ENCODE data around the gene FAM9A. TPM values are rescaled to one million over a fixed set of nuclear protein-coding genes. Genes with fewer than 3 reads are reported as not detected.

FAM9A gene
- total RNA-seq, 1 experiment from 2014 or later, result not detected

GRCh38 chrX:8822002-8822401 lies 20.8 kb upstream of the FAM9A start:
- Histone ChIP-seq H3K4me1 (ENCODE audit: insufficient read depth, low read length, poor library complexity, severe bottlenecking) (no peaks in the 10 kb centered on the region), H3K4me3 (ENCODE audit: low read depth, low read length, poor library complexity, severe bottlenecking) (no peak overlapping the region), H3K9me3 (ENCODE audit: low read depth, low read length, poor library complexity, severe bottlenecking) (no peaks in the 10 kb centered on the region), H3K27me3 (replicated peaks; ENCODE audit: insufficient read depth, low read depth, low read length, poor library complexity) (peaks cover under 1% of the 10 kb centered on the region), H3K36me3 (ENCODE audit: insufficient read depth, low read length, poor library complexity, severe bottlenecking) (no peaks in the 10 kb centered on the region), H3K27ac (ENCODE audit: low read depth, low read length, poor library complexity, severe bottlenecking) (no peak overlapping the region)
- no peak for TF ChIP-seq CTCF (conservative IDR thresholded peaks at IDR 0.05; ENCODE audit: low read depth, low read length)
- intact Hi-C loops (cut with micrococcal nuclease; ENCODE audit: unreplicated experiment), result no loop called here
- DNase-seq (ENCODE audit: low spot score), result no peak
- POLR2A ChIA-PET (ENCODE audit: low non-redundant PET), result no interaction called here
- BruUV-seq (replicated peaks), result no TSS peak
- CTCF ChIA-PET, result no interaction called here

GRCh38 chrX:8820910-8821527 lies 19.8 kb upstream of the FAM9A start:
- ChIA-PET POLR2A (ENCODE audit: low non-redundant PET) (no interaction called here), CTCF (no interaction called here)
- no peaks in the 10 kb centered on the region for H3K9me3 ChIP-seq (ENCODE audit: low read depth, low read length, poor library complexity, severe bottlenecking)
- H3K27me3 ChIP-seq (replicated peaks; ENCODE audit: insufficient read depth, low read depth, low read length, poor library complexity), result no peaks in the 10 kb centered on the region
- no peaks in the 10 kb centered on the region for H3K36me3 ChIP-seq (ENCODE audit: insufficient read depth, low read length, poor library complexity, severe bottlenecking)
- intact Hi-C loops (cut with micrococcal nuclease; ENCODE audit: unreplicated experiment), result no loop called here
- peak; percentile 3 for DNase-seq (ENCODE audit: low spot score)
- no TSS peak for BruUV-seq (replicated peaks)
- H3K27ac ChIP-seq (ENCODE audit: low read depth, low read length, poor library complexity, severe bottlenecking), result no peak overlapping the region
- no peak overlapping the region for H3K4me3 ChIP-seq (ENCODE audit: low read depth, low read length, poor library complexity, severe bottlenecking)
- TF ChIP-seq CTCF (conservative IDR thresholded peaks at IDR 0.05; ENCODE audit: low read depth, low read length) (0 out of 2 replicates have a peak, but pooled peaks have one; percentile 15), EZH2 (IDR thresholded peaks at IDR 0.05; ENCODE audit: borderline replicate concordance, low read depth, low read length, poor library complexity, severe bottlenecking) (no peak)
- H3K4me1 ChIP-seq (ENCODE audit: insufficient read depth, low read length, poor library complexity, severe bottlenecking), result no peaks in the 10 kb centered on the region

GRCh38 chrX:8815460-8816065 lies 14.4 kb upstream of the FAM9A start:
- H3K27me3 ChIP-seq (replicated peaks; ENCODE audit: insufficient read depth, low read depth, low read length, poor library complexity), result no peaks in the 10 kb centered on the region
- POLR2A ChIA-PET (ENCODE audit: low non-redundant PET), result no interaction called here
- H3K27ac ChIP-seq (ENCODE audit: low read depth, low read length, poor library complexity, severe bottlenecking), result no peak overlapping the region
- CTCF ChIA-PET, result no interaction called here
- H3K36me3 ChIP-seq (ENCODE audit: insufficient read depth, low read length, poor library complexity, severe bottlenecking), result no peaks in the 10 kb centered on the region
- TF ChIP-seq CTCF (conservative IDR thresholded peaks at IDR 0.05; ENCODE audit: low read depth, low read length), result peak; percentile 78
- no peak for TF ChIP-seq EZH2 (IDR thresholded peaks at IDR 0.05; ENCODE audit: borderline replicate concordance, low read depth, low read length, poor library complexity, severe bottlenecking)
- H3K4me3 ChIP-seq (ENCODE audit: low read depth, low read length, poor library complexity, severe bottlenecking), result no peak overlapping the region
- no peaks in the 10 kb centered on the region for H3K4me1 ChIP-seq (ENCODE audit: insufficient read depth, low read length, poor library complexity, severe bottlenecking)
- intact Hi-C loops (cut with micrococcal nuclease; ENCODE audit: unreplicated experiment), result loop anchor here (2.0 kb wide), 3 partner anchors 67 to 1303 kb away; no protein-coding TSS in a partner anchor
- BruUV-seq (replicated peaks), result no TSS peak
- DNase-seq (ENCODE audit: low spot score), result peak; percentile 64
- no peaks in the 10 kb centered on the region for H3K9me3 ChIP-seq (ENCODE audit: low read depth, low read length, poor library complexity, severe bottlenecking)
